Endodermal cell (in vitro differentiated cells): ENCODE measurements around the gene NCK2. TPM values are rescaled to one million over a fixed set of nuclear protein-coding genes. Genes with fewer than 3 reads are reported as not detected.

Experiments used
- DNase-seq: peaks from one replicate; pipeline ENCODE4 v3.0.0-alpha.2; 2017
- H3K27ac ChIP-seq: 2 replicates; pipeline ENCODE4 v1.5.1; 2013; ENCODE audit warnings: mild to moderate bottlenecking, low read depth, low read length, moderate library complexity
- H3K27me3 ChIP-seq: 2 replicates; pipeline ENCODE4 v1.6.1; 2013; ENCODE audit warnings: mild to moderate bottlenecking, low read length, moderate library complexity; ENCODE audit not compliant: insufficient read depth, control insufficient read depth, poor library complexity, severe bottlenecking
- H3K36me3 ChIP-seq: 2 replicates; pipeline ENCODE4 v1.7.0; 2013; ENCODE audit warnings: mild to moderate bottlenecking, low read length, moderate library complexity; ENCODE audit not compliant: control insufficient read depth, insufficient read depth
- H3K4me1 ChIP-seq: one replicate; pipeline ENCODE4 v1.7.0; 2013; ENCODE audit warnings: low read length; ENCODE audit not compliant: control insufficient read depth, insufficient read depth
- H3K4me3 ChIP-seq: 2 replicates; pipeline ENCODE4 v1.5.1; 2013; ENCODE audit warnings: mild to moderate bottlenecking, low read length, moderate library complexity
- H3K9ac ChIP-seq: 2 replicates; pipeline ENCODE4 v1.6.1; 2013; ENCODE audit warnings: mild to moderate bottlenecking, low read length, moderate library complexity; ENCODE audit not compliant: poor library complexity, severe bottlenecking; ENCODE audit errors: extremely low read depth
- H3K9me3 ChIP-seq: 2 replicates; pipeline ENCODE4 v1.6.1; 2013; ENCODE audit warnings: mild to moderate bottlenecking, low read length, moderate library complexity; ENCODE audit not compliant: control insufficient read depth
- H3K27ac Mint-ChIP-seq: 2 replicates; pipeline ENCODE4 v1.8.0; 2020; ENCODE audit warnings: mixed read lengths
- H3K27me3 Mint-ChIP-seq: 2 replicates; pipeline ENCODE4 v1.8.0; 2021; ENCODE audit warnings: mild to moderate bottlenecking, mixed read lengths; ENCODE audit not compliant: insufficient read depth
- H3K36me3 Mint-ChIP-seq: 2 replicates; pipeline ENCODE4 v1.8.0; 2020; ENCODE audit warnings: low read depth, mixed read lengths
- H3K4me1 Mint-ChIP-seq: 2 replicates; pipeline ENCODE4 v1.8.0; 2020; ENCODE audit warnings: mixed read lengths
- H3K4me3 Mint-ChIP-seq: 2 replicates; pipeline ENCODE4 v1.8.0; 2020; ENCODE audit warnings: mild to moderate bottlenecking, moderate library complexity, mixed read lengths
- H3K9me3 Mint-ChIP-seq: 2 replicates; pipeline ENCODE4 v1.8.0; 2020; ENCODE audit warnings: mild to moderate bottlenecking, mixed read lengths
- CTCF ChIP-seq: fragments of 200-600 bp; sonication (generic); conservative IDR thresholded peaks from 2 replicates; pipeline ENCODE4 v1.5.0; 2021; ENCODE audit warnings: antibody characterized with exemption, mild to moderate bottlenecking
- WGBS, 2 experiments: methylation state at CpG; one replicate each; pipeline versions ENCODE4 v1.1.5 to v1.1.7; 2013; ENCODE audit warnings: missing lambda C conversion rate in 2 of 2, mixed read lengths in 1 of 2; ENCODE audit not compliant: insufficient coverage in 1 of 2, insufficient read length in 1 of 2; 5-methylcytosine and 5-hydroxymethylcytosine counted together
- total RNA-seq, 2 donors: library from RNA; stranded (reverse); fragmentation: NEBNext Ultra II Directional in 1 of 2; extraction: Animal tissue kit (Norgen Biotek cat#: 25700) in 1 of 2; gene quantifications; 2 replicates in 1 of 2; 3 replicates in 1 of 2; pipeline ENCODE4 v1.2.1, GENCODE V29; 2021

NCK2 gene
- total RNA-seq, 2 donors from 2014 or later = 58.9 to 63.8 TPM

- no peak overlapping the region for H3K4me3 ChIP-seq
- H3K27me3 Mint-ChIP-seq = no peaks in the 10 kb centered on the region
- H3K9me3 Mint-ChIP-seq = no peaks in the 10 kb centered on the region
- H3K36me3 Mint-ChIP-seq = peaks cover 9% of the 10 kb centered on the region
- H3K9me3 ChIP-seq = no peaks in the 10 kb centered on the region
- H3K4me1 Mint-ChIP-seq = peaks cover 28% of the 10 kb centered on the region
- no peak overlapping the region for H3K27ac ChIP-seq
- H3K36me3 ChIP-seq = peaks cover 3% of the 10 kb centered on the region
- TF ChIP-seq CTCF = no peak
- no peak overlapping the region for H3K9ac ChIP-seq
- no peaks in the 10 kb centered on the region for H3K4me1 ChIP-seq
- no peak overlapping the region for H3K4me3 Mint-ChIP-seq
- peak; percentile 41 for DNase-seq
- no peak overlapping the region for H3K27ac Mint-ChIP-seq
- no peaks in the 10 kb centered on the region for H3K27me3 ChIP-seq
- 94 to 97% methylated on average over 5 to 8 of the region's 8 CpGs for WGBS, 2 experiments
Observed at GRCh38 chr2:105806996-105807395, 62.3 kb downstream of the NCK2 start.

- Histone ChIP-seq H3K9me3 (no peaks in the 10 kb centered on the region), H3K4me1 (peaks cover 3% of the 10 kb centered on the region), H3K36me3 (peaks cover 3% of the 10 kb centered on the region), H3K27me3 (no peaks in the 10 kb centered on the region), H3K4me3 (no peak overlapping the region), H3K27ac (no peak overlapping the region), H3K9ac (no peak overlapping the region)
- H3K4me1 Mint-ChIP-seq = peaks cover 24% of the 10 kb centered on the region
- H3K27me3 Mint-ChIP-seq = no peaks in the 10 kb centered on the region
- DNase-seq = peak; percentile 38
- TF ChIP-seq CTCF = no peak
- H3K9me3 Mint-ChIP-seq = no peaks in the 10 kb centered on the region
- H3K4me3 Mint-ChIP-seq = no peak overlapping the region
- no peak overlapping the region for H3K27ac Mint-ChIP-seq
- WGBS, 2 experiments = 85 to 90% methylated on average over 7 to 8 of the region's 8 CpGs
- H3K36me3 Mint-ChIP-seq = peaks cover 3% of the 10 kb centered on the region
Observed at GRCh38 chr2:105808423-105809096, 63.8 kb downstream of the NCK2 start.

DNA sequence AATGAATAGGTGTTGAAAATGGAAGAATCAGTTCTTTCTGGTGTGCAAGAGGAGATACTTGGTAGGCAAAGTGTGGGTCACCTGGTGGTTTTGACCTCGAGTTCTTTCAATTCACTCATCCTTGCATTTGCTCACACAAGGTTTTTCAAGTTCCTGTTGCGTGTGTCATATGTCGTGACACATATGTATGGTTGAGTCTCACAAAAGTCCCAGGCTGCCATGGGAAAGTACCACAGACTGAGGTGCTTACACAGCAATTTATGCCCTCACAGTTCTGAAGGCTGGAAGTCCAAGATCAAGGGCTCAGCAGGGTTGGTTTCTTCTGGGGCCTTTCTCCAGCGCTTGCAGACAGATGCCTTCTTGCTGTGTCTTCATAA is 64.4 kb downstream of the NCK2 start:
- H3K27ac Mint-ChIP-seq = no peak overlapping the region

More for the DNA sequence above, 64.4 kb downstream of the NCK2 start:
- no peaks in the 10 kb centered on the region for H3K9me3 Mint-ChIP-seq
- peaks cover 3% of the 10 kb centered on the region for H3K36me3 Mint-ChIP-seq
- H3K4me1 Mint-ChIP-seq = peaks cover 24% of the 10 kb centered on the region
- Histone ChIP-seq H3K36me3 (peaks cover 3% of the 10 kb centered on the region), H3K27me3 (no peaks in the 10 kb centered on the region), H3K9me3 (no peaks in the 10 kb centered on the region), H3K9ac (no peak overlapping the region), H3K4me1 (peaks cover 3% of the 10 kb centered on the region), H3K4me3 (no peak overlapping the region), H3K27ac (no peak overlapping the region)
- DNase-seq = no peak
- 96 to 100% methylated on average over 2 to 4 of the region's 4 CpGs for WGBS, 2 experiments
- H3K27me3 Mint-ChIP-seq = no peaks in the 10 kb centered on the region
- no peak for TF ChIP-seq CTCF
- no peak overlapping the region for H3K4me3 Mint-ChIP-seq
